GM21737 (cell line): ENCODE measurements around the gene MT1M.
"Not testable (repeated sequence)": the region's sequence is repeated elsewhere in the genome, so short reads cannot be mapped to it uniquely, and the experiment has no call there.

ENCODE experiments used
- ATAC-seq: cut with Tn5 transposase; IDR thresholded peaks from one replicate; pipeline ENCODE4 v1.9.1; 2021; ENCODE audit warnings: mild to moderate bottlenecking, moderate library complexity; ENCODE audit not compliant: unreplicated experiment

Gene MT1M

DNA sequence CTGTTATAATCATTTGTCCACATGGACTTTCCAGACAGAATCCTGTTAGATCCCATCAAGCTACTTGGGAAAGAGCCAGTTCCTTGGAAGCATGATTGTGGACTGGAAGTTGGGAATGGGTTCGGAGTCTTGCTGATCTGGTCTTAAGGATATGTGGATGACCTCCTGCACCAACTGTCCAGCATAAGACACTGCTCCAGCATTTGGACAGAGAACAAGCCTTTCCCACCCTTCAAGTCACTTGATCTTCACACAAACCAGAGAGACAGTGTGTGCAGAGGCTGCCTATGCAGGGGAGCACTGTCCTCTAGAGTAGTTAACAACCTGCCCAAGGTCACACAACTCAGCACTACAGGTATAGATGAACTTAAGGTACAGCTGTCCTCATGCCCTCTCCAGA, 13.4 kb downstream of the MT1M start:
- ATAC-seq = no peak

DNA sequence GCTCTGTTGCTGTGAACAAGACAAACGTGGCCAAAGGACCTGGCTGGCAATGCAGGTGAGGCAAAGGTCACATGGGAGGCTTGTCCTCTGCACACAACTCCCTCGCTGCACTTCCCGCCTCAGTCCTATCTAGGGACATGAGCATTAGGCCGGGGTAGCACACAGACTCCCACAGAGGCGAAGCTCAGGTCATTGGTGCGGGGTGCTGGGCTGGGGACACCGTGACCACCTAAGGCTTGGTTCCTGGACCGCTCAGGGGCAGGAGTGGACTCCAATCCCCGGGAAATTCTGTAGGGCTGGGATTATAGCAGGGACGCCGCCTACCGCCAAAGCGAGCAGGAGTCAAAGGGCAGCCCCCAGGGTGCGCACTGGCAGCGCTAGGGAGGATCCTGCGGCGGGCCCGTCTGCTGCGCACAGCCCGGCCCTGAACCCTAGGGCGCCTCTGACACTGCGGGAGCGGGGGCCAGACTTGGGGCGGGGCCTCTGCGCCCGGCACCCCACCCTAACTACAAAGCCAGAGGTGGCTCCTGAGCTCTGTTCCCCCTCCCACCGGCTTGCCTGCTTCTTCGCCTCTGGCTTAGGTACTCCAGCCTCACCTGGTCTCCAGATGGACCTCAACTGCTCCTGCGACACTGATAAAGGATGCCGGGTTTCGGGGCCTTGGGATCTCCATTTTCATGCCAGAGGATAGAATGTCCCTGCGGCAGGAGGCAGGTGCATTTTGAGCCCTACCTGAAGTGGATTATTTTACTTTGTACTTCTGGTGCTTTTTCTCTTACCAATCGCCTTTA, 15.4 kb downstream of the MT1M start:
- no peak for ATAC-seq

DNA sequence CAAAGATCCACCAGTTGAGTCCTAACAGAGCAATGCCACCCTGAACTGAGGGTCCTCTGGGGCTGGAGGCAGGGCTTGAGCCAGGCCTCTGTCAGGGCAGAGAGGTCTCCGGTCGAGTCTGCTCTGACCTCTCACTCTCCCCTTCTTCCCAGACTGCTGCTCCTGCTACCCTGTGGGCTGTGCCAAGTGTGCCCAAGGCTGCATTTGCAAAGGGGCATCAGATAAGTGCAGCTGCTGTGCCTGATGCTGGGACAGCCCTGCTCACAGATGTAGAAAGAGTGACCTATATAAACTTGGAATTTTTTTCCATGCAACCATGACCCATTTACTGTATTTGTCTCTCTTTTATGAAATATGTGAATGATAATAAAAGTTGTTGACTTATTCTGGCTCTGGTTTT, 16.8 kb downstream of the MT1M start:
- ATAC-seq = no peak

GRCh38 chr16:56649820-56650219, 17.4 kb downstream of the MT1M start:
- ATAC-seq = no peak

DNA sequence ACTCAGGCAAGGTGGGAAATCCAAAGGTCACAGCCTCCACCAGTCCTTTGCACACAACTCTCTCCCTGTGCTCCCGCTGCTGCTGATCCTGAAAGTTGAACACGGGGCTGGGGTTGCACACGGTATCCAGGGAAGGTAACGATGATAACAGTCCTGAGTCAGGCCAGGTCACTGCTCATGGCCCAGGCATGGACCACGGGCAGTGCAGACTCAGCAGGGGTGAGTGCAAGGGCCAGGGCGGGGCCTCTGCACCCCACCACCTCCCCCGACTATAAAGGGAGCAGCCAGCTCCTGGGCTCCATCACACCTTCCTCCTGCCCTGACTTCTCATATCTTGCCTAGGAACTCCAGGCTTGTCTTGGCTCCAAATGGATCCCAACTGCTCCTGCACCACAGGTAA, 19.1 kb downstream of the MT1M start, which contains the start of gene MT1B:
Gene MT1B (plus strand): TSS at position 301 of the 400 bp plus-strand sequence. CDS start 68 bp downstream, at position 369.
- ATAC-seq = no peak

GRCh38 chr16:56652600-56652999, 20.1 kb downstream of the MT1M start:
- no peak for ATAC-seq

GRCh38 chr16:56653218-56653617, 20.8 kb downstream of the MT1M start:
- ATAC-seq = no peak

GRCh38 chr16:56657555-56658326, 25.3 kb downstream of the MT1M start, which contains the start of gene MT1F:
Gene MT1F, plus strand, starts transcription at chr16:56657959. Its CDS starts 100 bp downstream, at chr16:56658059.
- ATAC-seq = no peak

DNA sequence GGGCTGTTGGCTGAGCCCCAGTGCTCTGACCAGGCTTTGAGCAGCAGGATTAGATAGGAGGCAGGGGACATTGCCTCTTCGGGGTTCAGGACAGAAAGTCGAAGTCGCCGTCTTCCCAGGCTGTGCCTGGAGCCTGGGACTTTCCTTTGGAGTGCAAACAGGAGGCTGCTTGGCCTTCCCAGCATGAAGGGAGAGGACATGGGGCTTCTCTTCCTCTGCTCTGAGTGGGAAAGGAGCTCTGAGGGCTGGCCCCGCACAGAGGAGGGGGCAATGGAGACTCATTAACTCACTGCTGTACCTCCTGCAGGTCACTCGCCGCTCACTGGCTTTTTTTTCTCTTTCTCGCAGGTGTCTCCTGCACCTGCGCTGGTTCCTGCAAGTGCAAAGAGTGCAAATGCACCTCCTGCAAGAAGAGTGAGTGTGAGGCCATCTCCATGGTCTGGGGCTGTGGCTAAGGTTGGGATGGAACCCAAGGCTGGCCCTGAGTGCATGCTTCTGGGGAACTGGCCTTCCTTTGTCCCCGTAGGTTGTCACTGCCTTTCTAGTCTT, 25.9 kb downstream of the MT1M start:
- ATAC-seq = no peak

DNA sequence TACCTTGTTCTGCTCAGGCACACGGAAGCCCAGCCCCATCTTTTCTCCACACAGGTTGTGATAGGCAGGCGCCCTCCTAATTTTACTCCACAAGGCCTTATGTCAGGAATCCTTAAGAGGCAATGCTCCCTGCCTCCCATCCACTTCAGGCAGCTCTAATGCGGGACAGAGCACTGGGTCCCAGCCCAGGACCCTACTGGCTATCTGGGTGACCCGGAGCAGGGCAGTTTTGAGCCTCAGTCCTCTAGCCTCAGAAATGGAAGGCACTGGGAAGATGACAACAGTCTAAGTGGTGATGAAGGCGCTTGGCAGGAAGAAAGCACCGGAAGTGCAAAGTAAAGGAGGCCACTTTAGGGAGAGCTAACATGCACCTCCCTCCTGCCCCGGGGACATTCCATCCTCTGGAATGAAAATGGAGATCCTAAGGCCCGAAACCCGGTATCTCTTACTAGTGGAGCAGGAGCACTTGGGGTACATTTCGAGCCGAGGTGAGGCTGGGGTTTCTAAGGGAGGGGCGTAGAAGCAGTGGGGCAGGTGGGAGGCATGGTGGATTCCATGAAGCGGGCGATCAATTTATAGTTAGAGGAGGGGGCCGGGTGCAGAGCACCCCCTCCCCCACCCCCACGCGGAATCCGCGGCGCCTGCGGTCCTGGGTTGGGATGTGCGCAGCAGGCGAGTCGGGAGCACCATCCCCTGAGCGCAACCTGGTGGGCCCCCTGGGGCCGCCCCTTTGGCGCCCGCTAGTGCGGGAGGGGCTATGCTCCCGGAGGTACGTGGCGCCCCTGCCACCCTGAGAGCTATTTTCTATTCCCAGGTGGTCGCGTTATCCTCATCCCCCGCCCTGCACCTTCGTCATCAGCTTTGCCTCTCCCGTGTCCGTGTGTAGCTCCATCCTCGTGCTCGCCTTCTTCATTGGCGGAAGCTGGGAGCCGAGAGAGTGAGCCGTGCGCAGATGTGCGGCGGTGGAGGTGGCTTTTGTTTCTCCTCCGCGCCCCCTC, 30.2 kb downstream of the MT1M start:
- ATAC-seq = no peak

GRCh38 chr16:56664506-56664905, 32.0 kb downstream of the MT1M start:
- ATAC-seq = no peak

GRCh38 chr16:56665286-56666261, 33.1 kb downstream of the MT1M start:
- not testable (repeated sequence) for ATAC-seq

DNA sequence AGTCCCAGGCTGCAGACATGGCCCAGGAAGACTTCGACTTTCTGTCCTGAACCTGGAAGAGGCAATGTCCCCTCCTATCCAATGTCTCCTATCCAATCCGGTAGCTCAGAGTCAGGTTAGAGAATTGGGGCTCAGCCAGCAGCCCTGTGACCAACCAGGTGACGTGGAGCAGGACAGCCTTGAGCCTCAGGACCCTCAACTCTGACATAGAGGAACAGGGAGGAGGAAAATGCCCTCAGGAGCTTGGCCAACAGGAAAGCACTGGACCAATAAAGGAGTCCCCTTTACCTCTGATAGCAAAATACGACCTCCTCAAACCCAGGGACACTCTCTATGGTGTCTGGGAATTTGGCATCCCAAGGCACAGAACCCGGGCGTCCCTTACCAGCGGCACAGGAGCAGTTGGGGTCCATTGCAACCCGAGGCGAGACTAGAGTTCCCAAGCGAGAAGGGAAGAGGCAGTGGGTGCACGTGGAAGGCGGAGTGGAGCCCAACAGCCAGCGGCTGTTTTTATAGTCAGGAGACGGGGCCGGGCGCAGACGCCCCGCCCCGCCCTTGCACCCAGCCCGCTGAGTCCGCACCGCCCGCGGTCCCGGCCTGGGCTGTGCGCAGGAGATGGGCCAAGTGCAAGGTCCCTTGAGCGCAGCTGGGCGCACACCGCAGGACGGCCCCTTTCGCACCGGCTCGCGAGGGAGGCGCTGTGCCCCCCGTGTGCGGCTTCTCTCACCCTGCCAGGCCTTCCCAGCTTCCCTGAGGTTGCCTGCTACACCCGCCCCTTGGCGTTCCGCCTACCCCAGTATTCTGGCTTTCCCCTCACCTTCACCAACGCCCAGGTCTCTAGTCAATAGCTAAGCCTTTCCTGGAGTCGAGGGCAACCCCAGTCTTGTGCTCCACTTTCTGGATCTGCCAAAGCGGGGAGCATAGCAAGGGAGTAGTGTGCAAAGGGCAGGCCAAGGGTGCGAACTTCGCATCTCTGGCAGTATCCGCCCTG, 35.4 kb downstream of the MT1M start, which contains the start of gene MT1G:
Gene MT1G (minus strand): TSS at position 485 of the 991 bp plus-strand sequence. CDS start 72 bp downstream, at position 413.
- ATAC-seq = no peak

GRCh38 chr16:56669005-56669839, 36.8 kb downstream of the MT1M start, which contains the start of gene MT1H:
Gene MT1H, plus strand, starts transcription at chr16:56669814. Its CDS starts 71 bp downstream, at chr16:56669885.
- ATAC-seq = no peak

DNA sequence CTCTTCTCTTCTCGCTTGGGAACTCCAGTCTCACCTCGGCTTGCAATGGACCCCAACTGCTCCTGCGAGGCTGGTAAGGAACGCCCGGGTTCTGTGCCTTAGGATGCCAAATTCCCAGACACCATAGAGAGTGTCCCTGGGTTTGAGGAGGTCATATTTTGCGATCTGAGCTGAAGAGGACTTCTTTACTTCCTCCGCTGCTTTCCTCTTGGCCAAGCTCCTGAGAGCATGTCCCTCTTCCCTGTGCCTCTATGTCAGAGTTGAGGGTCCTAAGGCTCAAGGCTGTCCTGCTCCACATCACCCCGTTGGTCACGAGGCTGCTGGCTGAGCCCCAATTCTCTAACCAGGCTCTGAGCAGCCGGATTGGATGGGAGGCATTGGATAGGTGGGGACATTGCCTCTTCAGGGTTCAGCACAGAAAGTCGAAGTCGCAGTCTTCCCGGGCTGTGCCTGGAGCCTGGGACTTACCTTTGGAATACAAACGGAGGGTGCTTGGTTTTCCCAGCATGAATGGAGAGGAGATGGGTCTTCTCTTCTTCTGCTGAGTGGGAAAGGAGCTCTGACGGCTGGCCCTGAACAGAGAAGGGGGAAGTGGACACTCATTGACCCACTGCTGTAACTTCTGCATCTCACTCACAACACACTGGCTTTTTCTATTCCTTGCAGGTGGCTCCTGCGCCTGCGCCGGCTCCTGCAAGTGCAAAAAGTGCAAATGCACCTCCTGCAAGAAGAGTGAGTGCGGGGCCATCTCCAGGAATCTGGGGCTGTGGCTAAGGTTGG, 37.6 kb downstream of the MT1M start:
- ATAC-seq = no peak

DNA sequence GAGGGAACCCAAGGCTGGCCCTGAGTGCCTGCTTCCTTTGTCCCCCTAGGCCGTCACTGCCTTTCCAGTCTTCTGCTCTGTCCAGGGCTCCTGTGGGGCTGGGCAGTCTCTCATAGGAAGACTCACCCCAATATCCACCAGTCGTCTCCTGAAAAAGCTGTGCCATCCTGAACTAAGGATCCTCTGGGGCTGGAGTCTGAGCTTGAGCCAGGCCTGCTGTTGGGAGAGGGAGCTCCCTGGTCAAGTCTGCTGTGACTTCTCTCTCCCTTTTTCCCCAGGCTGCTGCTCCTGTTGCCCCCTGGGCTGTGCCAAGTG, 38.1 kb downstream of the MT1M start:
- ATAC-seq = no peak
